Measurements from ENCODE around the gene MTRFR. TPM values are rescaled to one million over a fixed set of nuclear protein-coding genes. Genes with fewer than 3 reads are reported as not detected.

The MTRFR gene
- total RNA-seq: 7.8 and 11.1 TPM in 2 replicates

GRCh38 chr12:123232807-123233504, at the start of gene MTRFR, which contains the start of gene MPHOSPH9:
Gene MTRFR (plus strand): TSS chr12:123233436. CDS start chr12:123253675, 20,239 bp downstream.
Gene MPHOSPH9 (minus strand): TSS chr12:123233141. CDS start chr12:123230364, 2,777 bp downstream.

Small RNAs within 50 kb of the gene (small RNA-seq; reads per million reads assigned to genes)
- gene RNA5SP375: not detected

Other genes with a start within 250 kb of the MTRFR start
- gene PITPNM2, start 82.3 kb upstream of the MTRFR start, total RNA-seq: 8.8 and 11.2 TPM in 2 replicates
- 30.7 and 48.3 TPM in 2 replicates for gene MPHOSPH9, start 295 bp upstream of the MTRFR start, total RNA-seq
- 237 and 280 TPM in 2 replicates for gene CDK2AP1, start 38.4 kb downstream of the MTRFR start, total RNA-seq
- gene SBNO1, start 131.4 kb downstream of the MTRFR start, total RNA-seq: 30.7 and 41.7 TPM in 2 replicates
- gene KMT5A, start 150.7 kb downstream of the MTRFR start, total RNA-seq: 50.6 and 83.8 TPM in 2 replicates
- 3.4 and 3.6 TPM in 2 replicates for gene RILPL2, start 203.2 kb downstream of the MTRFR start, total RNA-seq
- gene SNRNP35, start 224.7 kb downstream of the MTRFR start, total RNA-seq: 9.8 and 10.0 TPM in 2 replicates

All from vein endothelial cell (primary cell).